ENCODE results near the gene NAT16. TPM values are rescaled to one million over a fixed set of nuclear protein-coding genes. Genes with fewer than 3 reads are reported as not detected.
"Not testable (repeated sequence)": the region's sequence is repeated elsewhere in the genome, so short reads cannot be mapped to it uniquely, and the experiment has no call there.

NAT16 gene
- total RNA-seq, 4 donors from 2014 or later, result 0.29 to 1.4 TPM; not detected in 2

GRCh38 chr7:101201695-101202602 is 21.9 kb upstream of the NAT16 start:
- no peak overlapping the region for H3K27ac ChIP-seq
- no peaks in the 10 kb centered on the region for H3K9me3 ChIP-seq
- no peak for TF ChIP-seq CTCF (IDR thresholded peaks at IDR 0.05)
- TF ChIP-seq POLR2A (IDR thresholded peaks at IDR 0.05), result no peak
- H3K4me3 ChIP-seq (replicated peaks in 1 of 3), result no peak overlapping the region
- no peaks in the 10 kb centered on the region for H3K36me3 ChIP-seq
- peaks cover 0 to 8% of the 10 kb centered on the region in 2 donors for H3K4me1 ChIP-seq
- intact Hi-C loops (cut with DNase I), result no loop called here
- WGBS, 2 donors, result 27 to 28% methylated on average over 16 to 17 of the region's 75 CpGs
- no peak for DNase-seq
- peaks cover 8% of the 10 kb centered on the region for H3K27me3 ChIP-seq

- TF ChIP-seq CTCF (IDR thresholded peaks at IDR 0.05) (no peak), POLR2A (IDR thresholded peaks at IDR 0.05) (no peak)
- no peak within 1 kb of the TSS for H3K4me3 ChIP-seq (replicated peaks in 1 of 3)
- intact Hi-C loops (cut with DNase I), result no loop called here
These were observed 20.9 kb upstream of the NAT16 start, which contains the start of gene MOGAT3 for GRCh38 chr7:101200862-101201599. Gene MOGAT3, minus strand, starts transcription at chr7:101201036. Its CDS starts 182 bp downstream, at chr7:101200854.

GRCh38 chr7:101200504-101200861 is 20.4 kb upstream of the NAT16 start:
- no peaks in the 10 kb centered on the region for H3K9me3 ChIP-seq
- intact Hi-C loops (cut with DNase I), result no loop called here
- peaks cover 8% of the 10 kb centered on the region for H3K27me3 ChIP-seq
- no peak overlapping the region for H3K4me3 ChIP-seq (replicated peaks in 1 of 3)
- no peaks in the 10 kb centered on the region for H3K36me3 ChIP-seq
- 100% methylated on average over 1 to 2 of the region's 2 CpGs for WGBS, 2 donors
- no peak for DNase-seq
- TF ChIP-seq POLR2A (IDR thresholded peaks at IDR 0.05) (no peak), CTCF (IDR thresholded peaks at IDR 0.05) (no peak)
- no peak overlapping the region for H3K27ac ChIP-seq
- peaks cover 0 to 8% of the 10 kb centered on the region in 2 donors for H3K4me1 ChIP-seq

More at GRCh38 chr7:101200862-101201599, 20.9 kb upstream of the NAT16 start, which contains the start of gene MOGAT3:
- peaks cover 8% of the 10 kb centered on the region for H3K27me3 ChIP-seq
- no peaks in the 10 kb centered on the region for H3K9me3 ChIP-seq
- DNase-seq, result no peak
- WGBS, 2 donors, result 35 to 36% methylated on average over 20 to 21 of the region's 21 CpGs
- no peaks in the 10 kb centered on the region for H3K36me3 ChIP-seq
- H3K27ac ChIP-seq, result no peak within 1 kb of the TSS
- peaks cover 0 to 8% of the 10 kb centered on the region in 2 donors for H3K4me1 ChIP-seq

GRCh38 chr7:101199522-101199921 is 19.4 kb upstream of the NAT16 start:
- H3K4me3 ChIP-seq (replicated peaks in 1 of 3); H3K36me3 ChIP-seq; H3K27me3 ChIP-seq; H3K9me3 ChIP-seq; H3K4me1 ChIP-seq; DNase-seq; H3K27ac ChIP-seq; intact Hi-C loops (cut with DNase I): not testable (repeated sequence)
- 93 to 95% methylated on average over 9 to 10 of the region's 10 CpGs for WGBS, 2 donors

- Histone ChIP-seq H3K36me3 (no peaks in the 10 kb centered on the region), H3K4me1 (peaks cover 0 to 8% of the 10 kb centered on the region in 2 donors), H3K9me3 (no peaks in the 10 kb centered on the region), H3K27ac (no peak overlapping the region), H3K27me3 (peaks cover 8% of the 10 kb centered on the region), H3K4me3 (replicated peaks in 1 of 3) (no peak overlapping the region)
- WGBS, 2 donors, result 51 to 71% methylated on average over 13 to 14 of the region's 14 CpGs
- TF ChIP-seq CTCF (IDR thresholded peaks at IDR 0.05) (no peak), POLR2A (IDR thresholded peaks at IDR 0.05) (no peak)
- no peak for DNase-seq
- intact Hi-C loops (cut with DNase I), result no loop called here
These were observed 18.4 kb upstream of the NAT16 start for GRCh38 chr7:101198476-101198875.
